Keratinocyte (primary cell): ENCODE data around the gene LCMT1. TPM values are rescaled to one million over a fixed set of nuclear protein-coding genes. Genes with fewer than 3 reads are reported as not detected.

ENCODE experiments used
- DNase-seq: peaks from one replicate; pipeline ENCODE4 v3.0.0-alpha.2; 2011; ENCODE audit warnings: low read depth, missing footprints, low spot score
- FAIRE-seq: peaks from 2 replicates; lab custom pipeline; 2011; peaks lifted over from hg19 to GRCh38; lab: Jason Lieb, UNC
- H2AFZ ChIP-seq: 2 replicates; pipeline ENCODE4 v1.6.0; 2012; ENCODE audit warnings: low read length, control low read depth, inconsistent platforms; ENCODE audit not compliant: control insufficient read depth
- H3K27ac ChIP-seq: 2 replicates; pipeline ENCODE4 v1.5.1; 2011; ENCODE audit warnings: low read length; ENCODE audit not compliant: control insufficient read depth, insufficient read depth
- H3K27me3 ChIP-seq: 3 replicates; pipeline ENCODE4 v1.6.0; 2011; ENCODE audit warnings: low read length; ENCODE audit not compliant: control insufficient read depth, insufficient read depth; ENCODE audit errors: extremely low read depth
- H3K36me3 ChIP-seq, 2 experiments: 2 replicates in 1 of 2; 3 replicates in 1 of 2; pipeline ENCODE4 v1.5.1; 2011; ENCODE audit warnings: low read length in 2 of 2, mild to moderate bottlenecking in 1 of 2; ENCODE audit not compliant: control insufficient read depth in 2 of 2, insufficient read depth in 2 of 2; ENCODE audit errors: extremely low read depth in 1 of 2
- H3K4me1 ChIP-seq: 3 replicates; pipeline ENCODE4 v1.5.1; 2011; ENCODE audit warnings: low read length; ENCODE audit not compliant: control insufficient read depth, insufficient read depth; ENCODE audit errors: extremely low read depth
- H3K4me2 ChIP-seq: 3 replicates; pipeline ENCODE4 v1.6.0; 2011; ENCODE audit warnings: low read depth, low read length; ENCODE audit not compliant: control insufficient read depth, insufficient read depth; ENCODE audit errors: extremely low read depth
- H3K4me3 ChIP-seq, 3 experiments: fragments of 200-600 bp in 1 of 3; sonication (generic) in 1 of 3; 2 replicates in 2 of 3; 3 replicates in 1 of 3; pipeline ENCODE4 v1.5.1; 2011 to 2016; ENCODE audit warnings: low read length in 3 of 3, mild to moderate bottlenecking in 3 of 3, control low read depth in 2 of 3, inconsistent platforms in 1 of 3, low read depth in 1 of 3, mixed read lengths in 1 of 3, mixed run types in 1 of 3, moderate library complexity in 1 of 3; ENCODE audit not compliant: control insufficient read depth in 2 of 3, insufficient read depth in 2 of 3; ENCODE audit errors: extremely low read depth in 1 of 3
- H3K79me2 ChIP-seq: 2 replicates; pipeline ENCODE4 v1.6.0; 2012; ENCODE audit warnings: low read length; ENCODE audit not compliant: control insufficient read depth, insufficient read depth
- H3K9ac ChIP-seq: 3 replicates; pipeline ENCODE4 v1.6.0; 2011; ENCODE audit warnings: low read length; ENCODE audit not compliant: control insufficient read depth, insufficient read depth; ENCODE audit errors: extremely low read depth
- H3K9me1 ChIP-seq: 3 replicates; pipeline ENCODE4 v1.6.0; 2011; ENCODE audit warnings: low read length; ENCODE audit not compliant: control insufficient read depth, insufficient read depth; ENCODE audit errors: extremely low read depth
- H3K9me3 ChIP-seq: 2 replicates; pipeline ENCODE4 v1.5.1; 2012; ENCODE audit warnings: low read depth, low read length; ENCODE audit not compliant: control insufficient read depth
- H4K20me1 ChIP-seq: 3 replicates; pipeline ENCODE4 v1.6.0; 2011; ENCODE audit warnings: low read length; ENCODE audit not compliant: control insufficient read depth, insufficient read depth; ENCODE audit errors: extremely low read depth
- EZH2 ChIP-seq: IDR thresholded peaks from one replicate; pipeline ENCODE4 v1.6.1; 2012; ENCODE audit warnings: inconsistent platforms, mild to moderate bottlenecking, low read length, moderate library complexity
- dilution Hi-C: fragments of 300-500 bp; cut with MboI; formaldehyde crosslinking; loops from one replicate; pipeline ENCODE4 v1.7.0; 2020; ENCODE audit warnings: low sequenced_read_pairs; ENCODE audit not compliant: extremely low pct_ligation_motif_present
- polyA plus RNA-seq, 5 experiments: library from polyadenylated mRNA; depleted of rRNA in 3 of 5; stranded (reverse) in 3 of 5; stranded (forward) in 1 of 5; unstranded in 1 of 5; fragments of >200 nt; gene quantifications; 1 replicate in 1 of 5; 2 replicates in 3 of 5; 3 replicates in 1 of 5; pipeline versions ENCODE4 v1.2.1 to v1.2.3, GENCODE V29; 2011 to 2012; ENCODE audit warnings: missing spikeins in 2 of 5, low read depth in 1 of 5, low replicate concordance in 1 of 5
- TF ChIP-seq, protein P1 (sequence below), 3 experiments: IDR thresholded peaks in 1 of 3; conservative IDR thresholded peaks in 1 of 3; optimal IDR thresholded peaks in 1 of 3; 2 replicates in 2 of 3; 3 replicates in 1 of 3; pipeline versions ENCODE3 to v1.5.1; 2011; ENCODE audit warnings: low read length in 3 of 3, mild to moderate bottlenecking in 3 of 3, moderate library complexity in 2 of 3, control low read depth in 1 of 3, inconsistent platforms in 1 of 3; ENCODE audit not compliant: insufficient read depth in 2 of 3; ENCODE audit errors: extremely low read depth in 1 of 3

LCMT1 gene
- polyA plus RNA-seq, 1 donor (not counting 4 experiments of a cell fraction or from before 2014, with no cell fraction given) = 30.3 TPM

DNA sequence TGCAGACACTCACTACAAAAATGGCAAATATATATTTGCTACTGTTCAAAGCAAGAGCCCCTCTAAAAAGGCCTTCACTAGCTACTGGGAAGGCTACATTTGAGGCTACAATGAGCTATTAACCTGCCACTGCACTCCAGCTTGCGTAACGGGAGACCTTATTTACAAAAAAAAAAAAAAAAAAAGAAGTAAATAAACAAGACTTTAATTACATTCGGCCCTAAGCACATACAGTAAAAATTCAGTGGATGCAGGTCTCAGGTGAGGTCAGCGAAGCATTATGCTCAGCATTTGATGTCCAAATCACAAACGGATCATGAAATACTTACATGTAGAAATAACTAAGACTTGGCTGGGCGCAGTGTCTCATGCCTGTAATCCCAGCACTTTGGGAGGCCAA lies 26.7 kb upstream of the LCMT1 start:
- Histone ChIP-seq H3K27ac (no peak overlapping the region), H3K4me1 (no peaks in the 10 kb centered on the region), H3K4me2 (no peak overlapping the region), H3K9ac (no peak overlapping the region), H3K36me3 (no peaks in the 10 kb centered on the region), H3K9me1 (no peaks in the 10 kb centered on the region), H2AFZ (no peak overlapping the region), H3K79me2 (no peaks in the 10 kb centered on the region), H3K9me3 (no peaks in the 10 kb centered on the region), H3K27me3 (no peaks in the 10 kb centered on the region), H4K20me1 (no peaks in the 10 kb centered on the region), H3K4me3 (no peak overlapping the region)
- dilution Hi-C loops = no loop called here
- TF ChIP-seq, protein P1, sequence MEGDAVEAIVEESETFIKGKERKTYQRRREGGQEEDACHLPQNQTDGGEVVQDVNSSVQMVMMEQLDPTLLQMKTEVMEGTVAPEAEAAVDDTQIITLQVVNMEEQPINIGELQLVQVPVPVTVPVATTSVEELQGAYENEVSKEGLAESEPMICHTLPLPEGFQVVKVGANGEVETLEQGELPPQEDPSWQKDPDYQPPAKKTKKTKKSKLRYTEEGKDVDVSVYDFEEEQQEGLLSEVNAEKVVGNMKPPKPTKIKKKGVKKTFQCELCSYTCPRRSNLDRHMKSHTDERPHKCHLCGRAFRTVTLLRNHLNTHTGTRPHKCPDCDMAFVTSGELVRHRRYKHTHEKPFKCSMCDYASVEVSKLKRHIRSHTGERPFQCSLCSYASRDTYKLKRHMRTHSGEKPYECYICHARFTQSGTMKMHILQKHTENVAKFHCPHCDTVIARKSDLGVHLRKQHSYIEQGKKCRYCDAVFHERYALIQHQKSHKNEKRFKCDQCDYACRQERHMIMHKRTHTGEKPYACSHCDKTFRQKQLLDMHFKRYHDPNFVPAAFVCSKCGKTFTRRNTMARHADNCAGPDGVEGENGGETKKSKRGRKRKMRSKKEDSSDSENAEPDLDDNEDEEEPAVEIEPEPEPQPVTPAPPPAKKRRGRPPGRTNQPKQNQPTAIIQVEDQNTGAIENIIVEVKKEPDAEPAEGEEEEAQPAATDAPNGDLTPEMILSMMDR (optimal IDR thresholded peaks at IDR 0.05 in 1 of 3, IDR thresholded peaks at IDR 0.05 in 1 of 3, conservative IDR thresholded peaks at IDR 0.05 in 1 of 3; ENCODE audit: extremely low read depth in 1 of 3, insufficient read depth in 2 of 3, low read length in 3 of 3) = no peak
- TF ChIP-seq EZH2 = no peak
- DNase-seq = no peak
- no peak for FAIRE-seq

DNA sequence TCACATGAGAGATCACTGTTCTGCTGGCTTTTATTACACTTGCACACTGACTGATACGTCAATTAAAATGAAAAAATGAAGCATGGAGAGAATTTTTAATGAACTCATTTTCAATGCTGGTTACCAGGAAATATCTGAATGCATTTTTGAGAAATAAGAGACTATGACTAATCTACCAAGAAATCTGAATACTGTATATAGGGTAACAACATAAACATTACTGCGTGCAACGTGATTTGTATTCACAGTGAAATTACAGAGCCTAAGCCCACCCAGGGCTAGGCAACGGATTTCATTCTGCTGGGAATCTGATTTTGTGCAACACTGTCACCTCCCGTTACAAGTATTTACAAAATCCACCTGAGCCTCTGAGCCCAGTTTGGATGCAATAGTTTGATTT lies 23.8 kb upstream of the LCMT1 start:
- H3K4me2 ChIP-seq = no peak overlapping the region
- H3K4me1 ChIP-seq = no peaks in the 10 kb centered on the region
- FAIRE-seq (no peak), DNase-seq (no peak)
- H3K79me2 ChIP-seq = no peaks in the 10 kb centered on the region
- no peaks in the 10 kb centered on the region for H4K20me1 ChIP-seq
- no peak overlapping the region for H3K9ac ChIP-seq
- H3K36me3 ChIP-seq = no peaks in the 10 kb centered on the region
- H2AFZ ChIP-seq = no peak overlapping the region
- dilution Hi-C loops = no loop called here
- no peaks in the 10 kb centered on the region for H3K9me1 ChIP-seq
- no peak overlapping the region for H3K27ac ChIP-seq
- H3K27me3 ChIP-seq = no peaks in the 10 kb centered on the region
- TF ChIP-seq EZH2 = no peak
- TF ChIP-seq, protein P1 (optimal IDR thresholded peaks at IDR 0.05 in 1 of 3, IDR thresholded peaks at IDR 0.05 in 1 of 3, conservative IDR thresholded peaks at IDR 0.05 in 1 of 3; ENCODE audit: extremely low read depth in 1 of 3, insufficient read depth in 2 of 3, low read length in 3 of 3) = no peak
- no peak overlapping the region for H3K4me3 ChIP-seq
- H3K9me3 ChIP-seq = no peaks in the 10 kb centered on the region
